HEK293T (cell line): ENCODE data around the gene FGGY.

ENCODE experiments used
- ARNT ChIP-seq: fragments of 450-650 bp; IDR thresholded peaks from 2 replicates; pipeline ENCODE4 v1.6.1; 2017; ENCODE audit warnings: mild to moderate bottlenecking
- BHLHE40 ChIP-seq: fragments of 450-650 bp; IDR thresholded peaks from 2 replicates; pipeline ENCODE4 v1.6.1; 2016; ENCODE audit warnings: mild to moderate bottlenecking, moderate library complexity, borderline replicate concordance
- FOXK2 ChIP-seq: fragments of 450-650 bp; IDR thresholded peaks from 2 replicates; pipeline ENCODE4 v1.6.1; 2016; ENCODE audit warnings: mild to moderate bottlenecking
- L3MBTL2 ChIP-seq: fragments of 450-650 bp; conservative IDR thresholded peaks from 2 replicates; pipeline ENCODE4 v1.6.1; 2016; ENCODE audit warnings: mild to moderate bottlenecking
- LEF1 ChIP-seq: fragments of 450-650 bp; IDR thresholded peaks from 2 replicates; pipeline ENCODE4 v1.6.1; 2017; ENCODE audit warnings: mild to moderate bottlenecking, borderline replicate concordance
- NFRKB ChIP-seq: fragments of 450-650 bp; IDR thresholded peaks from 2 replicates; pipeline ENCODE4 v1.6.1; 2016; ENCODE audit warnings: mild to moderate bottlenecking, moderate library complexity
- SP1 ChIP-seq: fragments of 450-650 bp; IDR thresholded peaks from 2 replicates; pipeline ENCODE4 v1.6.1; 2017
- SUZ12 ChIP-seq: fragments of 450-650 bp; IDR thresholded peaks from 2 replicates; pipeline ENCODE4 v1.6.1; 2016; ENCODE audit warnings: mild to moderate bottlenecking
- TARDBP ChIP-seq: fragments of 450-650 bp; IDR thresholded peaks from 2 replicates; pipeline ENCODE4 v1.6.1; 2016

DNA sequence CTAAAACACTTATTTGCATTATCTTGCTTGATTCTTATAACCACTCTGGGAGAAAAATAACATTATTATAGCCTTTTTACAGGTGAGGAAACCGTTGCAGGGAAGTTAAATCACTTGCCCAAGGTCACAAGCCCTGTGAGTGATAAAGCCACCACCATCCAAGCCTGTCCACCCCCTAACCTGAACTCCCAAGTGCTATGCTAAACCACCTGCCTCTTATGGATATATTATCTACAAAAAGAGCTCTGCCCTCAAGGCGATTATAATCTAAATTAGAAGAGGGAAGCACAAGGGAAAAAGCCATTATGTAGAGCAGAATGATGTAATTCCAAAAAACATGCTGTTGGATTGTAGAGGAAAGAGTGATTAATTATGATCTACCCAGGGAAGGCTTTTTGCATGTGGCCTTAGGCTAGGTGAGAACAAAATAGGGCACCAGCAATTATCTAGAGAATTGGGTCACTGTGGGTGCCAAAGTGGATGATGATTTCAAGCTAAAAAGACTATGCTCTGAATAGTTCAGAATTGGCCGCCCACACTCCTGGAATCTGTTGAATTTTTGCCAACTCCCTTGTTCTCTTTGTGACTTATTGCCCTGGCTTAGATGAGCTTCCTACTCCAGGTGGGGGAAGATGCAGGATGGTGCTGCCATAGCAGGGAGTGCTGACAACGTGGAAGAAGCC lies 205.3 kb downstream of the FGGY start:
- TF ChIP-seq SP1 (no peak), LEF1 (no peak), NFRKB (no peak), ARNT (no peak), BHLHE40 (no peak), TARDBP (no peak), FOXK2 (no peak), SUZ12 (no peak), L3MBTL2 (no peak)
